NAMALWA (cell line): ENCODE results near the gene PSPN.

Experiments
- DNase-seq: peaks from one replicate; pipeline ENCODE4 v3.0.0-alpha.2; 2015; ENCODE audit warnings: low spot score

The PSPN gene

DNA sequence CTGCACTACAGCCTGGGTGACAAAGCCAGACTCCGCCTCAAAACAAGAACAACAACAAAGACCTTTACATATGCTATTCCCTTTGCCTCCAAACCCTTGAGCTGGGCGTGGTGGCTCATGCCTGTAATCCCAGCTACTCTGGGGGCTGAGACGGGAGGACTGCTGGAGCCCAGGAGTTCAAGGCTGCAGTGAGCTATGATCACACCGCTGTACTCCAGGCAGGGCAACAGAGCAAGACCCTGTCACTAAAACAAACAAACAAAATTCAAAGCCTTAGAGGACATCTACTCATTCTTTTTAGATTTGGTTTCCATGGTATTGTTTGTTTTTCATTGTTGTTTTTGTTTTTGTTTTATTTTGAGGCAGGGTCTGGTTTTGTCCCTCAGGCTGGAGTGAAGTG, 50.1 kb downstream of the PSPN start:
- DNase-seq: no peak
